IPS DF 19.7 (cell line): Measurements from ENCODE around the gene GADL1.

ENCODE experiments used
- DNase-seq: peaks from one replicate; pipeline ENCODE4 v3.0.0-alpha.2; 2013; ENCODE audit warnings: low read depth, low spot score

The GADL1 gene

GRCh38 chr3:30695302-30696061 is 199.0 kb downstream of the GADL1 start:
- DNase-seq = peak; percentile 50

GRCh38 chr3:30694668-30695067 is 199.8 kb downstream of the GADL1 start:
- no peak for DNase-seq

- no peak for DNase-seq
Measured at GRCh38 chr3:30694148-30694547, 200.3 kb downstream of the GADL1 start.

- DNase-seq = peak; percentile 63
Measured at GRCh38 chr3:30693470-30694120, 200.9 kb downstream of the GADL1 start.

- no peak for DNase-seq
Measured at GRCh38 chr3:30692498-30693130, 201.8 kb downstream of the GADL1 start.

- no peak for DNase-seq
Measured at GRCh38 chr3:30691944-30692343, 202.5 kb downstream of the GADL1 start.

GRCh38 chr3:30691249-30691880 is 203.1 kb downstream of the GADL1 start:
- DNase-seq = no peak

- no peak for DNase-seq
Measured at GRCh38 chr3:30690199-30690598, 204.3 kb downstream of the GADL1 start.

- no peak for DNase-seq
Measured at GRCh38 chr3:30688776-30689641, 205.5 kb downstream of the GADL1 start.

GRCh38 chr3:30687930-30688570 is 206.4 kb downstream of the GADL1 start:
- no peak for DNase-seq

- DNase-seq = no peak
Measured at GRCh38 chr3:30686799-30687198, 207.7 kb downstream of the GADL1 start.

- DNase-seq = no peak
Measured at GRCh38 chr3:30686176-30686575, 208.3 kb downstream of the GADL1 start.

GRCh38 chr3:30685267-30685667 is 209.2 kb downstream of the GADL1 start:
- DNase-seq = no peak

GRCh38 chr3:30684356-30684755 is 210.1 kb downstream of the GADL1 start:
- DNase-seq = no peak

GRCh38 chr3:30683769-30684168 is 210.7 kb downstream of the GADL1 start:
- DNase-seq = no peak

GRCh38 chr3:30682434-30683155 is 211.9 kb downstream of the GADL1 start:
- no peak for DNase-seq

- no peak for DNase-seq
Measured at GRCh38 chr3:30681649-30682211, 212.7 kb downstream of the GADL1 start.

- no peak for DNase-seq
Measured at GRCh38 chr3:30680789-30681648, 213.4 kb downstream of the GADL1 start.

GRCh38 chr3:30679045-30679444 is 215.4 kb downstream of the GADL1 start:
- DNase-seq = no peak
